ENCODE measurements around the gene PAFAH1B1.

DNA sequence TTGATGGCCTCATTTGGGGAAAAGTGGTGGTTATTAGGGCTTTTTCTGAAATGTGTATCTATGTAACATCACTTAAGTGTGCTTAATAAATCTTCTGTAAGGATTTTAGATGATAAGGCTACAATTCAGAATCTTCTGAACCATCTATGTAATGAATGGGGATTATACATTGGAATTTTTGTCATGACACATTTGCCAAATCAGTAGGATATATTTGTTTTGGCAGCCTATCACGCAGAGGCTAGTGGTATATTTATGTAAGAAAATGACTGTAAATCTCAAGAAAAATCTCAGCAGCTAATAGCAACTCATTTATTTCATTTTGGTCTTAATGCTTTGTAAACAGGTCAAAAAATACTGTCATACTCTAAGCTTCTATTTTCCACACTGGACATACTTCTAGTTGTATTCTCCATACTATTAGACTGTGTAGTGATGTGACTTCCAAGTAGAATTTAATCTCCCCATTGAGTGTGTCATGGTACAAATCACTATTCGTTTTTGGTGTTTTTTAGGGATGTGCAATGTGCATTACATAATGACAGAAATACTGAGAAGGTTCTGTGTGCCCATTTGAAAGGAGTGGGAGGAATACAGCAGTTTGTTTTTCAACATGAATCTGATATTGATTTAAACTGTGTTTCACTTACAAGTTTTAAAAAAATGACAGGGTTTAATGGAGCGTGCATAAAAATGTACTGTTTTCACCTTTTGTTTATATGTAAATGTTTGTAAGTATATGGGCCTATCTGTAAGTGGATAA lies 88.9 kb downstream of the PAFAH1B1 start:
- no peak for TF ChIP-seq EZH2 (IDR thresholded peaks at IDR 0.05; ENCODE audit: borderline replicate concordance, control insufficient read depth, low read depth, low read length)
- TF ChIP-seq TAF1 (IDR thresholded peaks at IDR 0.05; ENCODE audit: borderline replicate concordance, low read depth, low read length): no peak
- TF ChIP-seq, protein P1, sequence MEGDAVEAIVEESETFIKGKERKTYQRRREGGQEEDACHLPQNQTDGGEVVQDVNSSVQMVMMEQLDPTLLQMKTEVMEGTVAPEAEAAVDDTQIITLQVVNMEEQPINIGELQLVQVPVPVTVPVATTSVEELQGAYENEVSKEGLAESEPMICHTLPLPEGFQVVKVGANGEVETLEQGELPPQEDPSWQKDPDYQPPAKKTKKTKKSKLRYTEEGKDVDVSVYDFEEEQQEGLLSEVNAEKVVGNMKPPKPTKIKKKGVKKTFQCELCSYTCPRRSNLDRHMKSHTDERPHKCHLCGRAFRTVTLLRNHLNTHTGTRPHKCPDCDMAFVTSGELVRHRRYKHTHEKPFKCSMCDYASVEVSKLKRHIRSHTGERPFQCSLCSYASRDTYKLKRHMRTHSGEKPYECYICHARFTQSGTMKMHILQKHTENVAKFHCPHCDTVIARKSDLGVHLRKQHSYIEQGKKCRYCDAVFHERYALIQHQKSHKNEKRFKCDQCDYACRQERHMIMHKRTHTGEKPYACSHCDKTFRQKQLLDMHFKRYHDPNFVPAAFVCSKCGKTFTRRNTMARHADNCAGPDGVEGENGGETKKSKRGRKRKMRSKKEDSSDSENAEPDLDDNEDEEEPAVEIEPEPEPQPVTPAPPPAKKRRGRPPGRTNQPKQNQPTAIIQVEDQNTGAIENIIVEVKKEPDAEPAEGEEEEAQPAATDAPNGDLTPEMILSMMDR (IDR thresholded peaks at IDR 0.05 in 2 of 3, conservative IDR thresholded peaks at IDR 0.05 in 1 of 3; ENCODE audit: control insufficient read depth in 2 of 3, extremely low read depth in 1 of 3, insufficient read depth in 1 of 3, low read depth in 3 of 3, low read length in 3 of 3): no peak
- no peak for TF ChIP-seq JUNB (IDR thresholded peaks at IDR 0.05)
- TF ChIP-seq CHD4 (IDR thresholded peaks at IDR 0.05): no peak
